RWPE1 (cell line): Measurements from ENCODE around the gene ACTL7B.

Source experiments
- CTCF ChIA-PET: fragments of 350-600 bp; sonication (Branson Sonifier 250); formaldehyde crosslinking; extraction: SDS; loops from one replicate; lab custom pipeline; 2021; lab: Yijun Ruan, JAX
- POLR2A ChIA-PET: fragments of 400-600 bp; formaldehyde crosslinking; extraction: SDS; loops from one replicate; lab custom pipeline; 2020; ENCODE audit warnings: antibody characterized with exemption; ENCODE audit not compliant: low non-redundant PET; lab: Yijun Ruan, JAX
- DNase-seq: peaks from one replicate; pipeline ENCODE4 v3.0.0; 2012; ENCODE audit warnings: low spot score
- H3K27ac ChIP-seq: fragments of 450-650 bp; 2 replicates; pipeline ENCODE4 v1.5.1; 2017
- TF ChIP-seq, protein P1 (sequence below): fragments of 450-650 bp; conservative IDR thresholded peaks from 2 replicates; pipeline ENCODE4 v1.5.1; 2017; ENCODE audit warnings: low read depth, mild to moderate bottlenecking

Gene ACTL7B

DNA sequence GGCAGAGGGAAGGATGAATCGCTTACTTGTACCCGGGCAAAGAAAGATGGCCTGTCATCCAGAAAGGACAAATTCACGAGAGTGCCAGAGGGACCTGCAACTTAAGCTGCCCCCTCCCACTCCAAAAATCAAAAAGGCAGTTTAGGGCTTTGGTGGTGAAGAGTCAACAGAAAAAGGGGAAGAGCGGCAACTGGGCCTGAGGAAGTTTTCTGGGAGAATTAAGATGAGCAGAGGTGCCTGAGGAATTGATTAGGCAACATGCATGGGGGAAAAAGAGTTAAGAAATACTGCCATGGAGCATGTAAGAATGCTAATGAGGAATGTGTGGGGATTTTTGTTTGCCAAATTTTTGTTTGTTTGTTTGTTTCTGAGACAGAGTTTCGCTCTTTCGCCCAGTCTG lies 1.8 kb upstream of the ACTL7B start:
- ChIA-PET CTCF (interaction anchor here (0.6 kb wide), 1 partner anchor 139 kb away, joined by 3 read pairs; no protein-coding TSS in a partner anchor), POLR2A (no interaction called here)
- no peak for DNase-seq
- TF ChIP-seq, protein P1, sequence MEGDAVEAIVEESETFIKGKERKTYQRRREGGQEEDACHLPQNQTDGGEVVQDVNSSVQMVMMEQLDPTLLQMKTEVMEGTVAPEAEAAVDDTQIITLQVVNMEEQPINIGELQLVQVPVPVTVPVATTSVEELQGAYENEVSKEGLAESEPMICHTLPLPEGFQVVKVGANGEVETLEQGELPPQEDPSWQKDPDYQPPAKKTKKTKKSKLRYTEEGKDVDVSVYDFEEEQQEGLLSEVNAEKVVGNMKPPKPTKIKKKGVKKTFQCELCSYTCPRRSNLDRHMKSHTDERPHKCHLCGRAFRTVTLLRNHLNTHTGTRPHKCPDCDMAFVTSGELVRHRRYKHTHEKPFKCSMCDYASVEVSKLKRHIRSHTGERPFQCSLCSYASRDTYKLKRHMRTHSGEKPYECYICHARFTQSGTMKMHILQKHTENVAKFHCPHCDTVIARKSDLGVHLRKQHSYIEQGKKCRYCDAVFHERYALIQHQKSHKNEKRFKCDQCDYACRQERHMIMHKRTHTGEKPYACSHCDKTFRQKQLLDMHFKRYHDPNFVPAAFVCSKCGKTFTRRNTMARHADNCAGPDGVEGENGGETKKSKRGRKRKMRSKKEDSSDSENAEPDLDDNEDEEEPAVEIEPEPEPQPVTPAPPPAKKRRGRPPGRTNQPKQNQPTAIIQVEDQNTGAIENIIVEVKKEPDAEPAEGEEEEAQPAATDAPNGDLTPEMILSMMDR: no peak
- H3K27ac ChIP-seq: no peak overlapping the region

DNA sequence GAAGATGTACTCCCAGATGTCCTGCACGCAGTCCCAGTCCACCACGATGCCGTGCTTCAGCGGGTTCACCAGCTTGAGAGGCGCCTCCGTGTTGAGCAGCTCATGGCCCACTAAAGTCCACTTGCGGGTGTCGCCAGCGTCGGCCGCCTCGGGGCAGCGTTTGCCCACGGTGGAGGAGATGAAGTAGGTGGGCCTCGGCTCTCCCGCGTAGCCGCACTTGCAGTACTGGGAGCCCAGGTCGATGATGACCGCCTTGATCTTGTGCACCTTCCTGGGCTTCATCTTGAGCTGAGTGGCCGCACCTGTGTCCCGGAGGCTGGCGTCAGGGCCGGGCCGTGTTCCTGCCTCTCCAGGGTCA lies 278 bp downstream of the ACTL7B start:
- TF ChIP-seq, protein P1: no peak
- DNase-seq: no peak
- H3K27ac ChIP-seq: no peak overlapping the region
- ChIA-PET POLR2A (no interaction called here), CTCF (interaction anchor here (0.7 kb wide), 1 partner anchor 13 kb away, joined by 3 read pairs; no protein-coding TSS in a partner anchor)

DNA sequence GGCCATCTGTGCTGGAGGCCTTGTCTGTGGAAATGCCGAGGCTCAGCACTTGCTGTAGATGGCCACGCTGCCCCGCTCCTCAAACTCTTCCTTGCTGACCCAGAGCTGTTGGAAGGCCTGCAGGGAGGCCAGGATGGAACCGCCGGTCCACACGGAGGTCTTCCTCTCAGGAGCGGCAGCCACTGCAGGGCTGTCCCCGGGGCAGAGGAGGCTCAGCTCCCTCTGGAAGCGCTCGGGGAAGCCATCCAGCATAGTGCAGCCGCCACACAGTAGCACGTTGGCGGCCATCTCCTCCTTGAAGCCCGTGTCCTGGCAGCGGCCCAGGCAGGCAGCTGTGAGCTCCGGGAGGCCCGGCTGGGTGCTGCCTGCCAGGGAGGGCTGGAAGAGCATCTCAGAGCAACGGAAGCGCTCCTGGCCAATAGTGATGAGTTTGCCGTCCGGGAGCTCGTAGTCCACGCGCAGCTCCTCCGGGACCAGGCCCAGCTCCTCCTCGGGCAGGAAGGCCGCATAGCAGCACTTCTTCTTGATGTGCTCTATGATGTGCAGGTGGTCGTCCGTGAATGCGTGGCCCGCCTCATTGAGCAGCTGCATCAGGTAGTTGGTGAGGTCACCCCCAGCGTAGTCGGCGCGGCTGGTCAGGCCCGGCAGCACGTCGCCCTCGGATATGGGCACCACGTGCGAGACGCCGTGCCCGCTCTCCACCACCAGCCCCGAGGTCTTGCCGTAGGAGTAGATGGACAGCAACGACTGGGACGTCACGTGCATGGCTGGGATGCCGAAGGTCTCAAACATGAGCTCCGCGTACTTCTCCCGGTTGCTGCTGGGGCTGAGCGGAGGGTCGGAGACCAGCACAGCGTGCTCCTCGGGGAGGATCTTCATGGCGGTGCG lies 901 bp downstream of the ACTL7B start:
- no peak for DNase-seq
- H3K27ac ChIP-seq: no peak overlapping the region
- POLR2A ChIA-PET: no interaction called here
- CTCF ChIA-PET: interaction anchor here (0.7 kb wide), 1 partner anchor 12 kb away, joined by 3 read pairs; no protein-coding TSS in a partner anchor
- TF ChIP-seq, protein P1: no peak

DNA sequence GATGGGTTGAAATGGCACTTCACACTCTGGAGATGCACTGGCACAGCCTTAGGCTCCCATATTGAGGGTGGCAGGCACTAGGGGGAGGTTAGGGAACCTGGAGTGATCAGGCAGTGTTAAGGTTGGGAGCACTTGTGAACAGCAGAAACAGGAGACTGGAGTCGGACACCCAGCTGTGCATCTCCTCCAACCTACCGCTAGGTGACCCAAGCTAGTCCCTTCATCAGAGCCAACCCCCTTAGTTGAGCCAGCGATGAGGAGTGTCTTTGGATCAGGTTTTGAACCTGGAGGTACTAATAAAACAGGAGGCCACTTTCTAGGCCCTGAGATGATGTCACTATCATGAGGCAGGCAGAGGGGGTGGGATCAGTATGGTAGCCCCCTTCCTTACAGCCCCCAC lies 1.7 kb downstream of the ACTL7B start:
- POLR2A ChIA-PET: no interaction called here
- TF ChIP-seq, protein P1: no peak
- CTCF ChIA-PET: interaction anchor here (0.7 kb wide), 1 partner anchor 213 kb away, joined by 3 read pairs; no protein-coding TSS in a partner anchor
- no peak overlapping the region for H3K27ac ChIP-seq
- DNase-seq: no peak

DNA sequence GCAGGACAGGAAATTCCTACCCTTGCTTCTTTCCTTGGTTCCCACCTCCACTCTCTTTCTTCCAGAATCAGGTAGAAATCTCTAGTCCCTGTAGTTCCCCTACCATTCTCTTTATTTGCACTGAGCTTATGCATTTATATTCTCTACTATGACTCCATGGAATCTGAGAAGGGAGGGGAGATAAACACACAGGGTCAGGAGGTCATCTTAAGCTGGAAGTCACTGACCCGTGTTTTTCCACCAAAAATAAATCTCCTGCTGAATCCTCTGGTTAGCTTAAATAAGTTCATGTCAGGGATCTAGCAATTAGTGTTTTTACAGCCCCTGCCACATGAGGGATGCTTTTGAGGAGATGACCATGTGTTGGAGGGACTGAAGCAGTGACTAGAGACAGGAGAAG lies 3.7 kb downstream of the ACTL7B start:
- TF ChIP-seq, protein P1: no peak
- ChIA-PET POLR2A (no interaction called here), CTCF (interaction anchor here (0.6 to 3.0 kb wide), 2 partner anchors 102 to 259 kb away, joined by 3 to 7 read pairs; no protein-coding TSS in a partner anchor)
- DNase-seq: no peak
- H3K27ac ChIP-seq: no peak overlapping the region

DNA sequence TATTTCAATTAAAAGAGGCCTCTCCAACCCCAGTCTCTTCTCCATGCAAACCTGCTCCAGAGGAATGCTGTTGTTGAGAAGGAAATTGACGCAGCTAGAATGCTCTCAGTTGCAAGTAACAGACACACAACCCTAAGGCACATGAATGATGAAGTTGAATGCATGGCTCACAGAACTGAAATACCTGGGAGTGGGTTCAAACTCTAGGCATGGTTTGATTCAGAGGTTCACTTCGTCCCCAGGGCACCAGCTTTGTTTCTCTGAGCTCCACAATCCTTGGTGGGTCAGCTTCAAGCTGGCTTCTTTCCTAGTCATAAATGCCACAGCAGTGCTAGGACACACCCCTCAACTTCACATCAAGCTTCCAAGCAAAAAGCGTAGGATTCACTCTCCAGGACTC lies 4.6 kb downstream of the ACTL7B start:
- no peak for DNase-seq
- no peak overlapping the region for H3K27ac ChIP-seq
- CTCF ChIA-PET: interaction anchor here (0.6 to 3.0 kb wide), 4 partner anchors 15 to 1406 kb away, joined by 3 to 7 read pairs (median 4); no protein-coding TSS in a partner anchor
- POLR2A ChIA-PET: no interaction called here
- TF ChIP-seq, protein P1: no peak
